Brain pericyte (primary cell): ENCODE results near the gene UNC13A.

Experiments
- DNase-seq: peaks from one replicate; pipeline ENCODE4 v3.0.0-alpha.2; 2012; ENCODE audit warnings: low read depth, low spot score

Gene UNC13A

DNA sequence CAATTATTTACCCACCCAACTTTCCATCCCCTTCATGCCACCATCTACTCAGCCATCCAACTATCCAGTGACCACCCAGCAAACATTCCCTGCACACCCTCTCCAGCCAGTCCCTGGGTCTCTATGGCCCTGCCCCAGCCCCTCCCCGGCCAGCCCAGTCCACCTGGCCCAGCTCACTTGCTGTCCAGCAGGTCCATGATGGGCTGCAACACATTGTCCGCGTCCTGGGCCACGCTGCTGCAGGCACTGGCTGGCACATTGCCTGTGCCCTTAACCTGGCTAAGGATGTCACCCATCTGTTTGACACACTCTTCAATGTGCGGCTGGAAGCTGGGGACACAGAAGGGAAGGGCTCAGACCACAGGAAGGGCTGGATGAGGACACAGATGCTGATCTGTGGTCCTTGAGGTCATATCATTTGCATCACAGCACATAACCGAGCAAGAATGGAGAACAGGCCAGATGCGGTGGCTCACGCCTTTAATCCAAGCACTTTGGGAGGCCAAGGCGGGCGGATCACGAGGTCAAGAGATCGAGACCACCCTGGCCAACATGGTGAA lies 61.6 kb downstream of the UNC13A start:
- DNase-seq: no peak

DNA sequence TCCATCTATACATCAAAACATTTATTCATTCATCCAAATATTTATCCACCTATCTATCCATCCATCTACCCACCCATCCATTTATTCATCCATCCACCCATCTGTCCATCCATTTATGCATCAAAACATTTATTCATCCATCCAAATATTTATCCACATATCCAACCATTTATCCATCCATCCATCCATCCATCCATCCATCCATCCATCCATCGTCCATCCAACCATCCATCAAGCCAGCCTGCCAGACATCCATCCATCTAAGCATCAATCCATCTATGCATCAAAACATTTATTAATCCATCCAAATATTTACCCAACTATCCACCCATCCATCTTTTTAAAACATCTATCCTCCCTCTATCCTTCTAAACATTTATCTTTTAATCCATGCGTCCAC lies 62.2 kb downstream of the UNC13A start:
- no peak for DNase-seq

DNA sequence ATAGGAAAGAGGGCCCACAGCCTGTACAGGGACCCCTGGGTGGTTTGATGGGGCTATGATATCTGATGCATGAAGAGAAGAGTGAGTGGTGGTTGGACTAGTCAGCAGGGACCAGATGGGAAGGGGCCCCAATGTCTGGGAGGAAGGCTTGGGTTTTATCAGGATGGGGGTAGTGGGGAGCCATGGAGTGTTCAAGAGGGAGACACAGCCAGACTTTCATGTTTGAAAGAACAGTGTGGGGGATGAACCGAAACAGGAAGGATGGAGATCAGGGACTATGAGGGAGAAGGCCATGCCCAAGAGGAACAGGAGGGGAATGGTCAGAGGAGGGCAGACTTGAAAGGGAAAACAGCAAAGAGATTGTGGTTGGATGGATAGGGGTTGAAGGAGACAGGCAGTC lies 63.1 kb downstream of the UNC13A start:
- no peak for DNase-seq

DNA sequence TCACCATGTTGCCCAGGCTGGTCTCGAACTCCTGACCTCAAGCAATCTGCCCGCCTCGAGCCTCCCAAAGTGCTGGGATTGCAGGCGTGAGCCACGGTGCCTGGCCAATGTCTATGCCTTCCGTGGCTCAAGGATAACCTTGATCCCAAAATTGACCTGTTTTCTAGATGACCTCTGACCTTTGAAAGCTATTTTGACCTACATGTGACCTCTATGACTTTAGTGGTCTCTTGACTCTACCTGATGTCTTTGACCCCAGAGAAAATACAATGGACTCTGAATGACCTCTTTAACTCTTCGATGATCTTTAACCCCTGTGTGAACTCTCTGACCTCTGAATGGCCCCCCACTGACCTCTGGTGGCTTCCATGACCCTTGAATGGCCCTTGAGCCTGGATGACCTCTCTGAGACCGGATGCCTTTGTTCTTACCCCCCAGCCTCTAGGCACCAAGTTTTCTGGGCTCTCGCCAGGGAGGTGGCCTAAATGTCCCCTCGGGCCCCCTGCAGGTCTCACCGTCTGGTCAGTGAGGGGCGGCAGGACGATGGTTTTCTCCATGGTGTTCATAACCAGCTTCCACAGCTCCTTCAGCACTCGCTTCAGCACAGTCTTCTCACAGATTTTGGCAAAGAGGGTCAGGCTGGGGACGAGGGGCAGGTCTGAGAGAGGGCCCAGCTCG lies 63.7 kb downstream of the UNC13A start:
- no peak for DNase-seq

DNA sequence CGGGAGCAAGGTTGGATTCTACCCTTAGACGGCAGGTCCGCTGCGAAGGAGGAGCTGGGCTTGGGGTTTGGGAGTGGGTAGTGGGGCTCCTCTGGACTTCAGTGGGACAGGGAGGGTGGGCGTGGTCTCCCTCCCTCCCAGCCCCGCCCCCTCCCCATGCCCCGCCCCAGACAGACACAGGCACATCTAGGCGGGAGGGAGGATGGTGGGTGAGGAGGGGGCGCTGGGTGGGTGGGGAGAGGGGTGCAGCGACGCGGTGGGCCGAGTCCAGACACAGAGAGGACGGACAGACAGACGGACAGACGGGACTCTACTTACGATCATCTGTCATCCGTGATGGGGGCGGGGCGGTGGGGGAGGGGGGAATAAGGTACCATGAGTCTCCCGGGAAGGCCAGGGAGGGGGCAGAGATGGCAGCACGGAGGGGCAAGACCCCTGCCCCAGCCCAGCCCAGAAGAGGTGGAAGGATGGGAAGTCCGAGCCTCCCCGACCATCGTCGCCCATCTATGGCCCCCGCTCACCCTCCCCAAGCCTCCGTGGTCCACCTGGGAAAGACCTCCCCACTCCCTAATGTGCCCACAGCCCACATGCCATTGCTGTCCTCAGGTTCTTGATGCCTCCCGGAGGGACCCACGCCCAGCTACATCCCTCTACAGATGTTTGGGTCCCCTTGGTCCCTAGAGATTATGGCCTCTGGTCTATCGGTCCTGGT lies 64.8 kb downstream of the UNC13A start:
- DNase-seq: no peak

DNA sequence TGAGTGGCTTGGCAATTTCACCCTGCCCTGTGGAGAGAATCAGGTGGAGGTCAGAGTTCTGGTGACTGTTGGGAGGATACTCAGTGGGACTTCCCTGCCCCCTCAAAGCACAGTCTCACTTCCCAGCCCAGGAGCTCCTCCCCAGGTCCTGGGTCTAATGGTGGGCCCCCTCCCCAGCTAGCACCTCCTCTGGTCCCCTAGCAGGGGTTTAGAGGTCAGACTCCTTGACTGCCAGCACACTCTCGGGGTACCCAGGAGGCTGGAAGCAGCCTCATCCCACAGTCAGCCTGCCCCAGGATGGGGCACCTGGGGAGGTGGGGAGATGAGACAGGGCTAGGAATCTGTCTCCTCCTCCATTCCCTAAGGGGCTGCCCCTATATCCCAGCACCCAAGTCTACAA lies 67.5 kb downstream of the UNC13A start:
- no peak for DNase-seq

DNA sequence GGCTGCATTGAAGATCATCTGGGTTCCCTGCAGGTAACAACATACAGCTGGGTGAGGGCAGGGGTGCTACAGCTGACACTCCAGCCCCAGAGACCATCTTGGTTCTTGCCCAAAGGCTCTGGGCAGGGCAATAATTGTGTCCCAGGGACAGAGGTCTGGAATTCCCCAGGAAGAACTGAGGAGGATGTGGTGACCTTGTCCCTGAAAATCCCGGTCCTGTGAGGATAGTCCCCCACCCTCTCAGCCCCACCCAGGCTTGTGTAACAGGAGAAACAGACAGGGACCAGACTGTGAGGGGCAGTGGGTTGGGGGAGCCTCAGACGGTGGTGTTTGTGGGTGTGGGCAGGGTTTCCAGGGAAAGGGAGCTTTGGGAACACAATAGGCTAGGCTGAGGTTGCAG lies 69.2 kb downstream of the UNC13A start:
- DNase-seq: no peak

DNA sequence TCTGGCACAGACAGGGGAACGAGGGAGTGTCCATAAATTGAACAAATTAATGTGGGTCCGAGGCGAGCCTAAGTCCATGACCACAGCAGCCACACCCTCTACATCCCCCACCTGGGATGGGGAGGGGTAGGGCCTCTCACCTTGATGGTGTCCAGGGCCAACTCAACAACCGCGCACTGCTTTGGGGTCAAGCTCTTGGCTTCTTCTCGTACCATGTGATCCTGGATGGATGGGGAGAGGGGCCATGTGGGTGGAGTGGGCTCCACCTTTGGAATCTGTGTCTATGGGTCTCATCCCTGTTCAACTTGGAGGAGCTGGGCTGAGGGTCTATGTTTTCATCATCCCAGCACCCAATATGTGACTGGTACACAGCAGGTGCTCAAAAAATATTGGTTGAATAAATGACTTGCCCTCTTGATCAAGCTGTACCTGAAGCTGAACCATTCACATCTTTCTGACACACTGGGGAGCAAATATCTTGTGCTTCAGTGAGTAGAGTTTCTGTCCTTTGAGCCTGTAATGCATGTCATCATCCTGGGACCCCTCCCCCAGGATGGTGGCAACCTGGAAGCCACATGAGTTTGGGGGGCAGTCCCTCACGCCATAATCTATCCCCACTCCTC lies 69.8 kb downstream of the UNC13A start:
- DNase-seq: no peak

DNA sequence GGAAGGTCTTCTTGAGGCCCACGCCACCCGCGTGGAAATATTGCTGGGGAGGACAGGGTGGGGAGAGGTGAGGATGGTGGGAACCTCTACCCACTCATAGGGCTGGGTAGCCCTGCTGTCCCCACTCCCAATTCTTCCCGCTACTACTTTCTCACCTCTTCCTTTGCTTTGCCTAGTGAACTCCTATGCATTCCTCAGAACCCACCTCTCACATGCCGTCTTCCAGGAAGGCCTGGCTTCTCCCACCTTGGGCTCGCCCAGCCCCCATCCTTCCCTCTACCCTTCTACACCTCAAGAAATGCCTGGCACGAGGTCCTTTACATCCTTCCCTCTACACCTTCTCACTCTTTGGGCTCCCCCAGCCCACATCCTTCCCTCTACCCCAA lies 70.4 kb downstream of the UNC13A start:
- no peak for DNase-seq

DNA sequence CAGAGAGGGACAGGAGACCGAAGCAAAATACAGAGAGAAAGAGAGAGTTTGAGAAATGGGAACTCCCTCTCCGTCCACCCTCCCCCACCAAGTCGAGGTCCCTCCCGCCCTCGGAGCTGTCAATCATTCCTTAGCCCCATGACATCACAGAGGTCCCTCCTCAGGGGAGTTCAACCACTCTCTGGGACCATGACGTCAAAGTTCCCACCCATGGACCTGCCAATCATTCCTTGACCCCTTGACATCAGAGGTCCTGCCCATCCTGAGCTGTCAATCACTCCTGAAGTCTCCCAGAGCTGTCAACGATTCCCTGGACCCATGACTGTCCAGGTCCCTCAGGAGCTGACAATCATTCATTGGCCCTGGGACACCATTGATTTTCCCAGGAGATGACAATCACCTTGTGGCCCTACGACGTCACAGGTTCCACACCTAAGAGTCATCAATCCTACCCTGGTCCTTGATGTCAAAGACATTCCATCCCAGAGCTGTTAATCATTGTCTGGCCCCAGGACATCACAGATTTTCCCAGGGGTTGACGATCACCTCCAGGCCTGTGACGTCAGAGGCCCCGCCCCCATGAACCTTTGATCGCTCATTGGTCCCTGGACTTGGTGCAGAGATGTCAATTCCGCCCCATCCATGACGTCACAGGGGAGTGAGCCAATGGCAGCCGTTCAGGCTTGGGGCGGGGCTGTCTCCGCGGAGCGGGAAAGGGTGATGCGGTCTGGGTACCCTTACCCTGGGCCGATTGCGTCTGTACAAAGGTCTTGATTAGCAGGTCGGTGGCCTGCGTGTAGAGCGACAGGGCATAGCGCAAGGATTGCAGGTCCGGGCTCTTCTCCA lies 71.0 kb downstream of the UNC13A start:
- DNase-seq: no peak

DNA sequence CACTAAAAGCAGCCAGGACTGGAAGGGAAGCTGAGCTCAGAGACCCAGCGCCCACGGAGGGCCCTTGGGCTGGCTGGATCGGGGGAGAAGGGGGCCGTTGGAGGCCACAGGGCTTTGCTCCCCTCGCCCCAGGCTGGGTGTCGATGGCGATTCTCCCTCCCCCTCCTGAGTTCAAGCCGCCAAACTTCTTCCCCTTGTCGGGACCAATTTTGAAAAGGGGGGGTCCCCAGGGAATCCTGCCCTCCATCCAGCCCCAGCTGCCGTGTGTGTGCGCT lies 71.5 kb downstream of the UNC13A start:
- no peak for DNase-seq

DNA sequence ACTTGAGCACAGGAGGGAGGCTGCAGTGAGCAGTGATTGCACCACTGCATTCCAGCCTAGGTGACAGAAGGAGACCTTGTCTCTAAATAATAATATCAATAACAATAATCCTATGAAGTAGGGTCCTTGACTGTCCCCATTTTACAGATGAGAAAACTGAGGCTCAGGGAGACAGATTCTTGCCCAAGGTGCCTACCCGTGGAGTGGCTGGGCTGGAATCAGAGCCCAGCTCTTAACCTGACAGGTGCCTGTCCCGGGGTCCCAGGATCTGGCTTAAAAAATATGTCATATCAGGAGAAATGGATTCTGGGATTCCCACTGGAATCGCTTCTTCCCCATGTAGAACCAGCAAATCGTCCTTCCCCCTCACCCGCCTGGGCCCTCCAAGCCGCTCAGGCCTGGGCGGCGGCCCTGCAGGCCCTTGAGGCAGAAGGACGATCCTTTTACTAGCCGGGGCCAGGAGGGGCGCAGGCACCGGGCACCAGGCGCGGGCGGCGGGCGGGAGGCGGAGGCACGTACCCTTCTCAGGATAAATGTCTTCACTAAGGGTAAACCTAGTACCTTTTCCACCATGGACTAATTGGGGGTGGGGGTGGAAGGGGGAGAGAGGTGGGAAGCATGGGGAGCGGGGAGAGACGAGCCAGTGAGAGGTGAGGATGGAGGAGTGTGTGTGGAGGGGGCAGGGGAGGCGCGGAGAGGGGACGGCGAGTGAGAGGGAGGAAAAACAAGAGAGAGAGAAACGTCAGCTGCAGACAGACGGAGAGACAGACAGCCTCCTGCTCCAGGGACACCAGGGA lies 72.1 kb downstream of the UNC13A start:
- DNase-seq: no peak

DNA sequence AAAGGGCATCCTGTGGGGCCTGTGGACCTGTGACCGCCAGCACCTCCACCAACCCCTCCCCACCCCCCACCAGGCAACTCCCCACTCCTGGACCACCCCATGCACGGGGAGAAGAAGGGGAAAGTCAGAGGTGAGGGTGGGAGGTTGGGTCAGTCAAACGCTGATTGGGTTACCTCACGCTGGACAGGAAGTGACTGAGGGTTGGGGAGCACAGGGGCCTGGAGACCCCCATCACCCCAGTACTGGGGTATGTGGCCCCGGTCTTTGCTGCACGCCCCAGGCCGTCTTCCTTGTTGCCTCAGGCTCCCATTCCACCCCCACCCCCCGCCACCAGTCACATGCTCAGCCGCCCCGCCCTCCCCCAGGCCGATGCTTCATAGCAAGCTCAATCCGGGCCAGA lies 73.7 kb downstream of the UNC13A start:
- no peak for DNase-seq

DNA sequence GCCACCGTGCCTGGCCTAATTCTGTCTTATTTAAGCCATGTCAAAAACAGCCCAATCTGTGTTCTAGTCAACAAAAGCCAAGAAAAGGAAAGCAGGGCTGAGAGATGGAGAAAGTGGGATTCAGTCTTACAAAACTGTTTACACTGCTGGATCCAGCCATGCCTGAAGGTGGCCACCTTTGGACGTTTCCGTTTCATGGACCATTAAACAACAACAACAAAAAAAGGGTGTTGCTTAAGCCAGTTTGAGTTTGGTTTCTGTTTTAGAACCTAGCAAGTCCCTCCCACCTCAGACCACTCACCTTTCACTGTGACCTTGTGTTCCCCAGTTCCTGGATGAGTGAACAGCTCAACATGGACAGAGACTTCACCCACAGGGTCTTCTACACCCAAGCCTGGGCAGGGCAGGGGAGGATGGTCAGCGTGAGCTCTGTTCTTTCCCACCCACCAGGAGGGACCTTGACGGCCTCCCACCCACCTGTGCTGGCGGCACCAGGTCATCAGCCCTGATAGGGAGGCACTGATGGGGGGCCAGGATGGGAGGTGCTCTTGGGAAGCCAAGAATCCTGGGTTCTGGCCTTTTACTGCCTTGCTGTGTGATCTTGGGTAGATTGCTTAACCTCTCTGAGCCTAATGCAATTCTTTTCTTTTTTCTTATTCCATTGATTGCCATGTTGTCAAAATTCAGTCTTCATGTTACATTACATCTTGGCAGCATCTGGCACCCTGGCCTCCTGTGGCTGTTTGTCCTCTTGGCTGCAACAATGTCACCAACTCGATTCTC lies 76.5 kb downstream of the UNC13A start:
- no peak for DNase-seq

DNA sequence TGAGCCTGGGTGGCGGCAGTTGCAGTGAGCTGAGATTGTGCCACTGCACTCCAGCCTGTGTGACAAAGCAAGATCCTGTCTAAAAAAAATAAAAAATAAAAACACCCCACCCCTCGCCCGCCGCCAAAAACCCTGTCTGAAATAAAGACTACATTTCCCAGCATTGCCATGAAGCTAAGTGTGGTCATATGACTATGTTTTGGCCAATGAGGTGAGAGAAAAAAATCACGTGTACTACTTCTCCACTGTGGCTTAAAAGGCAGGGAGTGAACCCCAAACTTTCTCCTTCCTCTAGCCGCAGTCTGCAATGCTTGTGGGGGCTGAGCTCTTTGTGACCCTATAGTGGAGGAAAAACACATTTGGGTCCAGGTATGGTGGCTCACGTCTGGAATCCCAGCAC lies 77.8 kb downstream of the UNC13A start:
- no peak for DNase-seq

DNA sequence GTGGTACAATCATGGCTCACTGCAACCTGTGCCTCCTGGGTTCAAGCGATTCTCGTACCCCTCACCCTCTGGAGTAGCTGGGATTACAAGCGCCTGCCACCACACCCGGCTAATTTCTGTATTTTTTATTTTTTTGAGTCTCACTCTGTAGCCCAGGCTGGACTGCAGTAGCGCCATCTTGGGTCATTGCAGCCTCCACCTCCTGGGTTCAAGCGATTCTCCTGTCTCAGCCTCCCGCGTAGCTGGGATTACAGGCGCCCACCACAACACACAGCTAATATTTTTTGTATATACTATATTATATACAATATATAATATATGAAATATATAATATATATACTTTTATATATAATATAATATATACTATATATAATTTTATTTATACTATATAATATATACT lies 80.2 kb downstream of the UNC13A start:
- no peak for DNase-seq

DNA sequence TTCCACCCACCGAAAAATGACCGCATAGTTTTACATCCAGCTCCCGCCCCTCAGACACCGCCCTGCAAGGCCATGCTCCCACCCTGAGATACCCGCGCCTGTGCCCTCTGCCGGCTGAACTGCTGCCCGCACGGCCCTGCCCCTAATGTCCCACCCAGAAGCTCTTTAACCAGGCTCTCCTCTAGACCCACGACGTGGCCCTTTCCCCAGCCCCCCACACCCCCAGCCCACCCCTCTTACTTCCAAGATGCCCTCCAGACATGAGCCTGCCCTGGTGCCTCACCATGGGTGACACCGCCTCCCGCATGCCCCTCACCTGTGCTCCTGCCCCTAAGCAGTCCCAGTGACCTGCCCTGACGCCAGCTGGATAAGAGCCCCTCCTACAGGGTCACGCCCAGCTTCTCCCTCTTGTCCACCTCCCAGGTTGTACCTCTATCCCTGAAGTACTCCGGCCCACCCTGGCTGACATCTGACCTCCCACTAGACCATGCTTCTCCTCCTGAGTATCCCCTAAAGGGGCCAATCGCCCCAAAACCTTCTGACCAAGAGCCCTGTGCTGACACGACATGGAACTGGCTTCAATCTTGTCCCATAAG lies 81.5 kb downstream of the UNC13A start:
- no peak for DNase-seq

DNA sequence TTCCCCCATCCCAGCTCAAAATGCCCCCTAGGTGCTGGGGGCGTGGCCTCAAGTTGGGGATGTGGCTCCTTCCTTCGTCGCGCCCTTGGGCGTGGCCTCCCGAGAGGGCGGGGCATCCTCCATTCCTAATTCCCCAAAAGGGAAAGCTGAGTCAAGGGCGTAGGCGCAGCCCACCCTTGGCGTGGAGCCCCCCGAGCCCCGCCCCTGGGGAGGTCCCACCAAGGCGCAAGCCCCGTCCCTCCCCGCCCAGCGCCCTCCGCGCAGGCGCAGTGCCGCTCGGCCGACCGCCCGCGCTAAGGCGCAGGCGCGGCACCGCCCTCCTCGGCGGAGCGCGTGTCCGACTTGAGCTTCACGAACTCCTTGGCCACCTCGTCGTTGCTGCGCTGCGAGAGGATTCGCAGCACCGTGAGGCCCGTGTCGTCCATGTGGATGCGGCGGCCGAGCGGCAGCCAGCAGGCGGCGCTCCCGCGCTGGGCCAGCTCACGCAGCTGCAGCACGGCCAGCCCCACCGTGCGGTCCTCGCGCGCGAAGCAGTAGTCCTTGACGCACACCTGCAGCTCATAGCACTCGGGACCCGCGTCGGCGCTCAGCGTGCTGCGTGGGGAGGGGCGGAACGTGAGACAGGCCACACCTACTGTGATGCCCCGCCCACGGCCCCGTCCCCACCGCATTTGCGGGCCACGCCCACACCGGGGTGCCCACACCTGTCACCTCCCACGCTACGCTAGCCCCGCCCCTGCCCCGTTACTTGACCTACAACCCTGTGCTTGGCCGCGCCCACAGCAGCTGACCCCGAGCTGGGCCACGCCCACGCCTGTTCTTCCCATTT lies 82.2 kb downstream of the UNC13A start:
- no peak for DNase-seq

DNA sequence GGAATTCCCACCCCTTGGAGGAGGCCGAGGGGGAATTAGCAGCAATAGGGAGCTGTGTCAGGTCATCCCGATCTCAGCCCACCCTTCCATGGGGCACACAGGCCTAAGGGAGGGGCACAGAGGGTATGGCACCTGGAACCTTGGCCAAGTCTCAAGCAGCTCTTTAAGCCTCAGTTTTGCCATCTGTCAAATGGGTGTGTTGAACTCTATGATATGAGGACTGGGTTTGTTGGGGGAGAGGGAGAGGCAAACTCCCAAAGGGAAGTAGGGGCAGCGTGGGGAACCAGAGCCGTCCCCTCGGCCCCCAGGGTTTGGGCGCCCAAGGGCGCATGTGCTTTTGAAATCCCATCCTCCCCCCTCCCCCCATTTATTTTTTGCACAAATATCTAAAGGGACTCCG lies 83.0 kb downstream of the UNC13A start:
- DNase-seq: no peak
